ENCODE measurements around the gene MPI.

MPI gene

GRCh38 chr15:74889883-74890664 is at the start of gene MPI (continued):
- no peak for TF ChIP-seq ZNF202 (tag by site-specific recombination; IDR thresholded peaks at IDR 0.05; ENCODE audit: borderline replicate concordance)
- no peak; the same call in 1 of the 2 replicates for TF ChIP-seq ZNF449 (tag by site-specific recombination; IDR thresholded peaks at IDR 0.05)
- peak; percentile 99 for TF ChIP-seq YY1 (tag by site-specific recombination; IDR thresholded peaks at IDR 0.05)
- TF ChIP-seq ZNF571 (tag by site-specific recombination; IDR thresholded peaks at IDR 0.05) = no peak
- TF ChIP-seq ZXDB (tag by site-specific recombination; IDR thresholded peaks at IDR 0.05) = peak; percentile 99
- no peak for TF ChIP-seq ZBTB6 (tag by site-specific recombination; IDR thresholded peaks at IDR 0.05)
- no peak for TF ChIP-seq ZNF26 (tag by site-specific recombination; IDR thresholded peaks at IDR 0.05)
- peak; percentile 62; the same call in 1 of the 2 replicates for TF ChIP-seq ZSCAN30 (tag by site-specific recombination; IDR thresholded peaks at IDR 0.05)
- TF ChIP-seq MYNN (tag by site-specific recombination; IDR thresholded peaks at IDR 0.05; ENCODE audit: borderline replicate concordance) = no peak; the same call in 1 of the 2 replicates
- peak; percentile 6; the same call in 1 of the 2 replicates for TF ChIP-seq HIC1 (tag by site-specific recombination; IDR thresholded peaks at IDR 0.05)
- TF ChIP-seq PRDM6 (tag by site-specific recombination; IDR thresholded peaks at IDR 0.05) = no peak
- TF ChIP-seq ZNF670 (tag by site-specific recombination; IDR thresholded peaks at IDR 0.05; ENCODE audit: low read depth) = no peak
- TF ChIP-seq ZNF777 (tag by site-specific recombination; IDR thresholded peaks at IDR 0.05; ENCODE audit: borderline replicate concordance) = no peak; the same call in 1 of the 2 replicates
- TF ChIP-seq ZEB2 (tag by site-specific recombination; IDR thresholded peaks at IDR 0.05) = peak; percentile 75
- no peak for TF ChIP-seq ZNF433 (tag by site-specific recombination; IDR thresholded peaks at IDR 0.05; ENCODE audit: low read depth)
- no peak for TF ChIP-seq ZNF366 (tag by site-specific recombination; conservative IDR thresholded peaks at IDR 0.05)
- no peak for TF ChIP-seq ZNF830 (tag by site-specific recombination; IDR thresholded peaks at IDR 0.05; ENCODE audit: low read depth)
- no peak for TF ChIP-seq ZNF266 (tag by site-specific recombination; IDR thresholded peaks at IDR 0.05; ENCODE audit: low read depth)
- TF ChIP-seq PRDM2 (tag by site-specific recombination; IDR thresholded peaks at IDR 0.05; ENCODE audit: borderline replicate concordance) = peak; percentile 98
- no peak for TF ChIP-seq ZNF354C (tag by site-specific recombination; IDR thresholded peaks at IDR 0.05; ENCODE audit: borderline replicate concordance, low read depth)
- peak; percentile 58; the same call in 1 of the 2 replicates for TF ChIP-seq ZSCAN18 (tag by site-specific recombination; IDR thresholded peaks at IDR 0.05)
- TF ChIP-seq ZNF707 (tag by site-specific recombination; IDR thresholded peaks at IDR 0.05) = no peak

Data from HEK293 (cell line).